SU-DHL-6 (cell line): ENCODE results near the gene PLSCR4.

Experiments used
- H2AFZ ChIP-seq: fragments of 200-600 bp; sonication (generic); 2 replicates; pipeline ENCODE4 v1.6.1; 2014; ENCODE audit warnings: low read depth, mild to moderate bottlenecking, moderate library complexity, mixed read lengths, antibody characterized with exemption, low read length; ENCODE audit not compliant: severe bottlenecking
- H3F3A ChIP-seq: fragments of 200-600 bp; shearing (Covaris generic); 2 replicates; pipeline ENCODE4 v1.6.0; 2016; ENCODE audit warnings: antibody characterized with exemption, mild to moderate bottlenecking; ENCODE audit not compliant: insufficient read depth
- H3K27ac ChIP-seq: fragments of 200-600 bp; sonication (generic); 2 replicates; pipeline ENCODE4 v1.5.1; 2016; ENCODE audit warnings: low read depth, mild to moderate bottlenecking, low read length, moderate library complexity, mixed read lengths
- H3K27me3 ChIP-seq: fragments of 200-600 bp; sonication (generic), shearing (Covaris generic); 2 replicates; pipeline ENCODE4 v1.6.0; 2014; ENCODE audit warnings: mild to moderate bottlenecking, low read length
- H3K36me3 ChIP-seq: fragments of 200-600 bp; sonication (generic); 2 replicates; pipeline ENCODE4 v1.6.1; 2014; ENCODE audit warnings: mild to moderate bottlenecking, low read length, mixed read lengths
- H3K4me2 ChIP-seq: fragments of 300-600, 200-600 bp; shearing (Covaris generic), sonication (generic); 2 replicates; pipeline ENCODE4 v1.6.0; 2014; ENCODE audit warnings: low read length, low read depth, mild to moderate bottlenecking; ENCODE audit not compliant: poor library complexity, severe bottlenecking
- H3K4me3 ChIP-seq: fragments of 200-600 bp; sonication (generic); 2 replicates; pipeline ENCODE4 v1.5.1; 2014; ENCODE audit warnings: antibody characterized with exemption, low read length, mild to moderate bottlenecking, mixed read lengths; ENCODE audit not compliant: insufficient read depth, poor library complexity, severe bottlenecking
- H3K79me2 ChIP-seq: fragments of 200-600 bp; sonication (generic); 2 replicates; pipeline ENCODE4 v1.6.1; 2014; ENCODE audit warnings: mild to moderate bottlenecking, low read length, moderate library complexity; ENCODE audit not compliant: insufficient read depth
- H3K9ac ChIP-seq: fragments of 200-600 bp; sonication (generic); 2 replicates; pipeline ENCODE4 v1.7.0; 2014; ENCODE audit warnings: mild to moderate bottlenecking, low read length
- H3K9me2 ChIP-seq: fragments of 200-600 bp; sonication (generic); replicated peaks from 2 replicates; pipeline ENCODE4 v1.6.1; 2014; ENCODE audit warnings: low read length; ENCODE audit not compliant: insufficient read depth
- H3K9me3 ChIP-seq: fragments of 200-600 bp; sonication (generic); 2 replicates; pipeline ENCODE4 v1.6.1; 2014; ENCODE audit warnings: low read length, mixed read lengths; ENCODE audit not compliant: insufficient read depth
- H4K20me1 ChIP-seq: fragments of 200-600 bp; sonication (generic); 2 replicates; pipeline ENCODE4 v1.6.1; 2014; ENCODE audit warnings: low read depth, mild to moderate bottlenecking, antibody characterized with exemption, low read length, moderate library complexity, mixed read lengths
- CTCF ChIP-seq: fragments of 200-600 bp; sonication (generic); IDR thresholded peaks from one replicate; pipeline ENCODE4 v1.5.1; 2017; ENCODE audit warnings: antibody characterized with exemption, mild to moderate bottlenecking, low read length, moderate library complexity; ENCODE audit not compliant: insufficient read depth, poor library complexity, severe bottlenecking
- EZH2phosphoT487 ChIP-seq: fragments of 200-600 bp; sonication (generic), shearing (Covaris generic); conservative IDR thresholded peaks from 2 replicates; pipeline ENCODE4 v1.6.1; 2018; ENCODE audit warnings: mild to moderate bottlenecking, antibody characterized with exemption, low read length, moderate library complexity, mixed read lengths

The PLSCR4 gene

GRCh38 chr3:146164071-146164470, 86.8 kb downstream of the PLSCR4 start:
- no peaks in the 10 kb centered on the region for H3K27me3 ChIP-seq
- H3K9ac ChIP-seq = no peak overlapping the region
- H4K20me1 ChIP-seq = no peaks in the 10 kb centered on the region
- H3K79me2 ChIP-seq = no peaks in the 10 kb centered on the region
- no peaks in the 10 kb centered on the region for H3F3A ChIP-seq
- TF ChIP-seq CTCF (no peak), EZH2phosphoT487 (no peak)
- H2AFZ ChIP-seq = no peak overlapping the region
- H3K9me3 ChIP-seq = no peaks in the 10 kb centered on the region
- no peak overlapping the region for H3K4me2 ChIP-seq
- H3K9me2 ChIP-seq = no peaks in the 10 kb centered on the region
- no peaks in the 10 kb centered on the region for H3K36me3 ChIP-seq
- no peak overlapping the region for H3K27ac ChIP-seq
- H3K4me3 ChIP-seq = no peak overlapping the region

GRCh38 chr3:146163584-146163983, 87.3 kb downstream of the PLSCR4 start:
- Histone ChIP-seq H3K79me2 (no peaks in the 10 kb centered on the region), H3K9me3 (no peaks in the 10 kb centered on the region), H3F3A (no peaks in the 10 kb centered on the region), H3K4me3 (no peak overlapping the region), H3K36me3 (no peaks in the 10 kb centered on the region), H3K27ac (no peak overlapping the region), H2AFZ (no peak overlapping the region), H3K9me2 (no peaks in the 10 kb centered on the region), H3K9ac (no peak overlapping the region), H3K27me3 (no peaks in the 10 kb centered on the region), H4K20me1 (no peaks in the 10 kb centered on the region), H3K4me2 (no peak overlapping the region)
- TF ChIP-seq CTCF (no peak), EZH2phosphoT487 (no peak)

- Histone ChIP-seq H3K9me2 (no peaks in the 10 kb centered on the region), H4K20me1 (no peaks in the 10 kb centered on the region), H3K79me2 (no peaks in the 10 kb centered on the region), H3K9ac (no peak overlapping the region), H3K4me3 (no peak overlapping the region), H3K4me2 (no peak overlapping the region), H3K36me3 (no peaks in the 10 kb centered on the region), H3F3A (no peaks in the 10 kb centered on the region), H3K9me3 (no peaks in the 10 kb centered on the region), H3K27ac (no peak overlapping the region), H2AFZ (no peak overlapping the region), H3K27me3 (no peaks in the 10 kb centered on the region)
- TF ChIP-seq EZH2phosphoT487 (no peak), CTCF (no peak)
These were observed 88.3 kb downstream of the PLSCR4 start for GRCh38 chr3:146162561-146162960.

GRCh38 chr3:146161663-146162002, 89.3 kb downstream of the PLSCR4 start:
- Histone ChIP-seq H3K79me2 (no peaks in the 10 kb centered on the region), H3K9me3 (no peaks in the 10 kb centered on the region), H3K9ac (no peak overlapping the region), H3K4me3 (no peak overlapping the region), H3K4me2 (no peak overlapping the region), H4K20me1 (no peaks in the 10 kb centered on the region), H3K9me2 (no peaks in the 10 kb centered on the region), H3K27ac (no peak overlapping the region), H2AFZ (no peak overlapping the region), H3F3A (no peaks in the 10 kb centered on the region), H3K36me3 (no peaks in the 10 kb centered on the region), H3K27me3 (no peaks in the 10 kb centered on the region)
- TF ChIP-seq EZH2phosphoT487 = no peak
- TF ChIP-seq CTCF = no peak
